PC-9 (cell line): ENCODE measurements around the gene PLCH2.

ENCODE experiments used
- EZH2 ChIP-seq: fragments of 200-600 bp; sonication (generic); IDR thresholded peaks from 2 replicates; pipeline ENCODE4 v1.8.0; 2017; ENCODE audit warnings: antibody characterized with exemption, low read depth
- TF ChIP-seq, protein P1 (sequence below): fragments of 200-600 bp; sonication (generic); conservative IDR thresholded peaks from 2 replicates; pipeline ENCODE4 v1.6.1; 2017; ENCODE audit warnings: mixed run types, antibody characterized with exemption, mild to moderate bottlenecking, moderate library complexity

GRCh38 chr1:2529784-2530512 lies 53.9 kb downstream of the PLCH2 start, which contains the start of gene HES5:
- TF ChIP-seq, protein P1, sequence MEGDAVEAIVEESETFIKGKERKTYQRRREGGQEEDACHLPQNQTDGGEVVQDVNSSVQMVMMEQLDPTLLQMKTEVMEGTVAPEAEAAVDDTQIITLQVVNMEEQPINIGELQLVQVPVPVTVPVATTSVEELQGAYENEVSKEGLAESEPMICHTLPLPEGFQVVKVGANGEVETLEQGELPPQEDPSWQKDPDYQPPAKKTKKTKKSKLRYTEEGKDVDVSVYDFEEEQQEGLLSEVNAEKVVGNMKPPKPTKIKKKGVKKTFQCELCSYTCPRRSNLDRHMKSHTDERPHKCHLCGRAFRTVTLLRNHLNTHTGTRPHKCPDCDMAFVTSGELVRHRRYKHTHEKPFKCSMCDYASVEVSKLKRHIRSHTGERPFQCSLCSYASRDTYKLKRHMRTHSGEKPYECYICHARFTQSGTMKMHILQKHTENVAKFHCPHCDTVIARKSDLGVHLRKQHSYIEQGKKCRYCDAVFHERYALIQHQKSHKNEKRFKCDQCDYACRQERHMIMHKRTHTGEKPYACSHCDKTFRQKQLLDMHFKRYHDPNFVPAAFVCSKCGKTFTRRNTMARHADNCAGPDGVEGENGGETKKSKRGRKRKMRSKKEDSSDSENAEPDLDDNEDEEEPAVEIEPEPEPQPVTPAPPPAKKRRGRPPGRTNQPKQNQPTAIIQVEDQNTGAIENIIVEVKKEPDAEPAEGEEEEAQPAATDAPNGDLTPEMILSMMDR: no peak
- TF ChIP-seq EZH2: peak; percentile 88; the same call in 1 of the 2 replicates
